Measurements from ENCODE around the gene RAP1B. TPM values are rescaled to one million over a fixed set of nuclear protein-coding genes. Genes with fewer than 3 reads are reported as not detected.

RAP1B gene
- polyA plus RNA-seq, 1 donor (not counting 4 experiments of a cell fraction or from before 2014, with no cell fraction given) = 274 TPM

- Histone ChIP-seq H3K4me2 (ENCODE audit: control insufficient read depth, extremely low read depth, insufficient read depth, low read depth, low read length) (peak overlapping the region; percentile 82), H3K27me3 (ENCODE audit: control insufficient read depth, extremely low read depth, insufficient read depth, low read length) (no peaks in the 10 kb centered on the region), H3K27ac (ENCODE audit: control insufficient read depth, insufficient read depth, low read length) (peak overlapping the region; percentile 6), H2AFZ (ENCODE audit: control insufficient read depth, low read length) (no peak overlapping the region), H3K9me3 (ENCODE audit: control insufficient read depth, low read depth, low read length) (no peaks in the 10 kb centered on the region), H3K9ac (ENCODE audit: control insufficient read depth, extremely low read depth, insufficient read depth, low read length) (no peak overlapping the region), H4K20me1 (ENCODE audit: control insufficient read depth, extremely low read depth, insufficient read depth, low read length) (peaks cover 35% of the 10 kb centered on the region), H3K4me3 (ENCODE audit: control insufficient read depth in 2 of 3, extremely low read depth in 1 of 3, insufficient read depth in 2 of 3, low read depth in 1 of 3, low read length in 3 of 3) (peak overlapping the region in 2 of 3 experiments; percentile 37 to 41), H3K4me1 (ENCODE audit: control insufficient read depth, extremely low read depth, insufficient read depth, low read length) (peaks cover 42% of the 10 kb centered on the region), H3K9me1 (ENCODE audit: control insufficient read depth, extremely low read depth, insufficient read depth, low read length) (peaks cover 6% of the 10 kb centered on the region), H3K79me2 (ENCODE audit: control insufficient read depth, insufficient read depth, low read length) (peaks cover 82% of the 10 kb centered on the region), H3K36me3 (ENCODE audit: control insufficient read depth in 2 of 2, extremely low read depth in 1 of 2, insufficient read depth in 2 of 2, low read length in 2 of 2) (peaks cover 2 to 15% of the 10 kb centered on the region in 2 experiments)
- DNase-seq (ENCODE audit: low read depth, low spot score) (no peak), FAIRE-seq (no peak)
- dilution Hi-C loops (cut with MboI; ENCODE audit: extremely low pct_ligation_motif_present, low sequenced_read_pairs) = no loop called here
- TF ChIP-seq EZH2 (IDR thresholded peaks at IDR 0.05; ENCODE audit: low read length) (no peak), CTCF (optimal IDR thresholded peaks at IDR 0.05 in 1 of 3, IDR thresholded peaks at IDR 0.05 in 1 of 3, conservative IDR thresholded peaks at IDR 0.05 in 1 of 3; ENCODE audit: extremely low read depth in 1 of 3, insufficient read depth in 2 of 3, low read length in 3 of 3) (no peak)
Observed at GRCh38 chr12:68614105-68614679, 3.5 kb downstream of the RAP1B start.

GRCh38 chr12:68614769-68615168, 4.1 kb downstream of the RAP1B start:
- dilution Hi-C loops (cut with MboI; ENCODE audit: extremely low pct_ligation_motif_present, low sequenced_read_pairs) = no loop called here
- FAIRE-seq = no peak
- H3K4me2 ChIP-seq (ENCODE audit: control insufficient read depth, extremely low read depth, insufficient read depth, low read depth, low read length) = peak overlapping the region; percentile 82
- H4K20me1 ChIP-seq (ENCODE audit: control insufficient read depth, extremely low read depth, insufficient read depth, low read length) = peaks cover 35% of the 10 kb centered on the region
- no peaks in the 10 kb centered on the region for H3K27me3 ChIP-seq (ENCODE audit: control insufficient read depth, extremely low read depth, insufficient read depth, low read length)
- no peak overlapping the region for H2AFZ ChIP-seq (ENCODE audit: control insufficient read depth, low read length)
- H3K4me1 ChIP-seq (ENCODE audit: control insufficient read depth, extremely low read depth, insufficient read depth, low read length) = peaks cover 39% of the 10 kb centered on the region
- DNase-seq (ENCODE audit: low read depth, low spot score) = no peak
- H3K9ac ChIP-seq (ENCODE audit: control insufficient read depth, extremely low read depth, insufficient read depth, low read length) = no peak overlapping the region
- H3K27ac ChIP-seq (ENCODE audit: control insufficient read depth, insufficient read depth, low read length) = peak overlapping the region; percentile 6
- H3K9me1 ChIP-seq (ENCODE audit: control insufficient read depth, extremely low read depth, insufficient read depth, low read length) = peaks cover 6% of the 10 kb centered on the region
- TF ChIP-seq CTCF (optimal IDR thresholded peaks at IDR 0.05 in 1 of 3, IDR thresholded peaks at IDR 0.05 in 1 of 3, conservative IDR thresholded peaks at IDR 0.05 in 1 of 3; ENCODE audit: extremely low read depth in 1 of 3, insufficient read depth in 2 of 3, low read length in 3 of 3) (no peak), EZH2 (IDR thresholded peaks at IDR 0.05; ENCODE audit: low read length) (no peak)
- peaks cover 88% of the 10 kb centered on the region for H3K79me2 ChIP-seq (ENCODE audit: control insufficient read depth, insufficient read depth, low read length)
- H3K4me3 ChIP-seq (ENCODE audit: control insufficient read depth in 2 of 3, extremely low read depth in 1 of 3, insufficient read depth in 2 of 3, low read depth in 1 of 3, low read length in 3 of 3) = no peak overlapping the region
- no peaks in the 10 kb centered on the region for H3K9me3 ChIP-seq (ENCODE audit: control insufficient read depth, low read depth, low read length)
- peaks cover 2 to 15% of the 10 kb centered on the region in 2 experiments for H3K36me3 ChIP-seq (ENCODE audit: control insufficient read depth in 2 of 2, extremely low read depth in 1 of 2, insufficient read depth in 2 of 2, low read length in 2 of 2)
